Colonic mucosa (tissue), 4 donors: ENCODE results near the gene PKM. TPM values are rescaled to one million over a fixed set of nuclear protein-coding genes. Genes with fewer than 3 reads are reported as not detected.

Experiments used
- DNase-seq: peaks from one replicate; pipeline ENCODE4 v3.0.0-alpha.2; 2020
- H3K27ac ChIP-seq: fragments of 200-600 bp; one replicate; pipeline ENCODE4 v1.8.0; 2021
- H3K27me3 ChIP-seq: fragments of 200-600 bp; one replicate; pipeline ENCODE4 v1.8.0; 2021
- H3K36me3 ChIP-seq: fragments of 200-600 bp; one replicate; pipeline ENCODE4 v1.8.0; 2021
- H3K4me1 ChIP-seq: fragments of 200-600 bp; one replicate; pipeline ENCODE4 v1.8.0; 2021; ENCODE audit warnings: mild to moderate bottlenecking
- H3K4me3 ChIP-seq: fragments of 200-600 bp; one replicate; pipeline ENCODE4 v1.8.0; 2021
- H3K9ac ChIP-seq, 2 donors: one replicate each; pipeline ENCODE4 v1.7.0; 2013; ENCODE audit warnings: control low read depth in 2 of 2, low read depth in 2 of 2, low read length in 2 of 2
- H3K9me3 ChIP-seq: fragments of 200-600 bp; one replicate; pipeline ENCODE4 v1.8.0; 2021
- CTCF ChIP-seq: fragments of 200-600 bp; IDR thresholded peaks from one replicate; pipeline ENCODE4 v1.8.0; 2022; ENCODE audit warnings: antibody characterized with exemption, mild to moderate bottlenecking
- intact Hi-C: fragments of 100-400 bp; cut with DNase I; formaldehyde crosslinking; loops from one replicate; pipeline ENCODE4 v1.14.1; 2022
- total RNA-seq, 2 donors: library from RNA; stranded (reverse); fragmentation: NEBNext Ultra II Directional in 1 of 2; extraction: Animal tissue kit (Norgen Biotek cat#: 25700) in 1 of 2; gene quantifications; one replicate each; pipeline ENCODE4 v1.2.1, GENCODE V29; 2021
- donor health status: healthy.
- donor health status: DM: no; HTN: no; CAD: no.
- donor health status: DM: no; HTN: no; CAD: no.

PKM gene
- total RNA-seq, 2 donors from 2014 or later, result 769 to 946 TPM

GRCh38 chr15:72238586-72238985, 7.6 kb upstream of the PKM start:
- Histone ChIP-seq H3K36me3 (peaks cover 9% of the 10 kb centered on the region), H3K9ac (no peak overlapping the region), H3K9me3 (no peaks in the 10 kb centered on the region), H3K27me3 (no peaks in the 10 kb centered on the region), H3K4me3 (no peak overlapping the region), H3K27ac (no peak overlapping the region), H3K4me1 (no peaks in the 10 kb centered on the region)
- TF ChIP-seq CTCF, result no peak
- DNase-seq, result no peak
- intact Hi-C loops, result no loop called here

GRCh38 chr15:72237853-72238224, 6.8 kb upstream of the PKM start:
- H3K4me1 ChIP-seq, result no peaks in the 10 kb centered on the region
- no peaks in the 10 kb centered on the region for H3K27me3 ChIP-seq

GRCh38 chr15:72237029-72237852, 6.3 kb upstream of the PKM start:
- no peak overlapping the region for H3K9ac ChIP-seq
- peak overlapping the region; percentile 7 for H3K27ac ChIP-seq
- TF ChIP-seq CTCF, result no peak
- peaks cover 4% of the 10 kb centered on the region for H3K4me1 ChIP-seq
- peak; percentile 76 for DNase-seq
- no peaks in the 10 kb centered on the region for H3K9me3 ChIP-seq
- H3K27me3 ChIP-seq, result no peaks in the 10 kb centered on the region
- intact Hi-C loops, result no loop called here
- peaks cover 4% of the 10 kb centered on the region for H3K36me3 ChIP-seq
- H3K4me3 ChIP-seq, result no peak overlapping the region

More at GRCh38 chr15:72237853-72238224, 6.8 kb upstream of the PKM start:
- DNase-seq, result no peak
- no peak overlapping the region for H3K9ac ChIP-seq
- intact Hi-C loops, result no loop called here
- H3K9me3 ChIP-seq, result no peaks in the 10 kb centered on the region
- peaks cover 9% of the 10 kb centered on the region for H3K36me3 ChIP-seq
- no peak for TF ChIP-seq CTCF
- H3K27ac ChIP-seq, result peak overlapping the region; percentile 7
- H3K4me3 ChIP-seq, result no peak overlapping the region

- Histone ChIP-seq H3K27ac (peak overlapping the region; percentile 7), H3K4me3 (no peak overlapping the region), H3K27me3 (no peaks in the 10 kb centered on the region), H3K9me3 (no peaks in the 10 kb centered on the region), H3K9ac (no peak overlapping the region), H3K36me3 (no peaks in the 10 kb centered on the region), H3K4me1 (peaks cover 7% of the 10 kb centered on the region)
- DNase-seq, result no peak
- intact Hi-C loops, result no loop called here
- no peak for TF ChIP-seq CTCF
Measured at GRCh38 chr15:72236381-72237003, 5.5 kb upstream of the PKM start.

GRCh38 chr15:72235298-72235697, 4.3 kb upstream of the PKM start:
- Histone ChIP-seq H3K27ac (no peak overlapping the region), H3K9me3 (no peaks in the 10 kb centered on the region), H3K4me3 (no peak overlapping the region), H3K36me3 (no peaks in the 10 kb centered on the region), H3K9ac (no peak overlapping the region), H3K4me1 (peaks cover 7% of the 10 kb centered on the region), H3K27me3 (no peaks in the 10 kb centered on the region)
- DNase-seq, result no peak
- TF ChIP-seq CTCF, result no peak
- intact Hi-C loops, result no loop called here
